SK-N-SH treated with all-trans-retinoic acid at 6 μM for 48 hours (cell line): ENCODE results near the gene KMT2B.

Source experiments
- BACH2 ChIP-seq: fragments of 250-450 bp; sonication (Bioruptor Pico); IDR thresholded peaks from 2 replicates; pipeline ENCODE4 v1.9.0; 2021; ENCODE audit warnings: mild to moderate bottlenecking, borderline replicate concordance
- CREB5 ChIP-seq: fragments of 250-450 bp; sonication (Bioruptor Pico); IDR thresholded peaks from 2 replicates; pipeline ENCODE4 v1.5.1; 2020; ENCODE audit warnings: low read depth, mild to moderate bottlenecking, moderate library complexity
- CSDC2 ChIP-seq: fragments of 250-450 bp; sonication (Bioruptor Pico); IDR thresholded peaks from 2 replicates; pipeline ENCODE4 v1.5.0; 2020; ENCODE audit warnings: mild to moderate bottlenecking, moderate library complexity
- ISL1 ChIP-seq: fragments of 250-450 bp; sonication (Bioruptor Pico); IDR thresholded peaks from 2 replicates; pipeline ENCODE4 v2.1.2; 2022; ENCODE audit warnings: mild to moderate bottlenecking, moderate library complexity
- POU6F1 ChIP-seq: fragments of 250-450 bp; sonication (Bioruptor Pico); IDR thresholded peaks from 2 replicates; pipeline ENCODE4 v1.8.0; 2021; ENCODE audit warnings: low read depth, mild to moderate bottlenecking, moderate library complexity, borderline replicate concordance
- PPARA ChIP-seq: fragments of 250-450 bp; sonication (Bioruptor Pico); IDR thresholded peaks from 2 replicates; pipeline ENCODE4 v1.5.0; 2020; ENCODE audit warnings: mild to moderate bottlenecking, borderline replicate concordance
- RARB ChIP-seq: fragments of 250-450 bp; sonication (Bioruptor Pico); IDR thresholded peaks from 2 replicates; pipeline ENCODE4 v1.8.0; 2021; ENCODE audit warnings: mild to moderate bottlenecking, moderate library complexity
- TCF4 ChIP-seq: fragments of 250-450 bp; sonication (Bioruptor Pico); IDR thresholded peaks from 2 replicates; pipeline ENCODE4 v1.8.0; 2021; ENCODE audit warnings: mild to moderate bottlenecking, moderate library complexity, borderline replicate concordance
- TOX ChIP-seq: fragments of 250-450 bp; sonication (Bioruptor Pico); IDR thresholded peaks from 2 replicates; pipeline ENCODE4 v1.8.0; 2021; ENCODE audit warnings: mild to moderate bottlenecking, moderate library complexity, borderline replicate concordance
- ZC3H10 ChIP-seq: fragments of 250-450 bp; sonication (Bioruptor Pico); IDR thresholded peaks from 2 replicates; pipeline ENCODE4 v1.5.1; 2021; ENCODE audit warnings: mild to moderate bottlenecking, moderate library complexity
- ZFP3 ChIP-seq: fragments of 250-450 bp; sonication (Bioruptor Pico); IDR thresholded peaks from 2 replicates; pipeline ENCODE4 v1.5.0; 2020; ENCODE audit warnings: mild to moderate bottlenecking, moderate library complexity
- ZNF565 ChIP-seq: fragments of 450-650 bp; formaldehyde crosslinking; conservative IDR thresholded peaks from 2 replicates; pipeline ENCODE4 v1.5.0; 2020; ENCODE audit warnings: low read depth, mild to moderate bottlenecking, moderate library complexity

GRCh38 chr19:35743640-35744429 lies 26.0 kb downstream of the KMT2B start:
- no peak for TF ChIP-seq TOX (CRISPR knock-in tag)
- TF ChIP-seq ISL1 (CRISPR knock-in tag): no peak
- TF ChIP-seq RARB: no peak
- TF ChIP-seq POU6F1 (CRISPR knock-in tag): no peak
- no peak for TF ChIP-seq TCF4 (CRISPR knock-in tag)
- TF ChIP-seq ZC3H10 (CRISPR knock-in tag): no peak
- no peak for TF ChIP-seq CSDC2
- TF ChIP-seq BACH2 (CRISPR knock-in tag): no peak
- no peak for TF ChIP-seq CREB5
- no peak for TF ChIP-seq PPARA (CRISPR knock-in tag)
- no peak for TF ChIP-seq ZNF565 (CRISPR knock-in tag)
- TF ChIP-seq ZFP3: no peak
